ENCODE data around the gene BTNL9.

- 0 out of 3 replicates have a peak, but pooled peaks have one; percentile 28 for TF ChIP-seq CTCF (IDR thresholded peaks at IDR 0.05)
- TF ChIP-seq POLR2A (IDR thresholded peaks at IDR 0.05; ENCODE audit: low read length): no peak
- no peak for TF ChIP-seq USF2 (IDR thresholded peaks at IDR 0.05)
- TF ChIP-seq REST (IDR thresholded peaks at IDR 0.05): no peak
- TF ChIP-seq EP300 (IDR thresholded peaks at IDR 0.05): no peak
- no peak for TF ChIP-seq MYC (IDR thresholded peaks at IDR 0.05; ENCODE audit: borderline replicate concordance, low read length)
- TF ChIP-seq CHD2 (IDR thresholded peaks at IDR 0.05; ENCODE audit: low read length, partially characterized antibody): no peak
- no peak for TF ChIP-seq HMGXB4 (CRISPR knock-in tag; IDR thresholded peaks at IDR 0.05; ENCODE audit: borderline replicate concordance)
- TF ChIP-seq ZNF302 (CRISPR knock-in tag; IDR thresholded peaks at IDR 0.05): no peak
- TF ChIP-seq RCOR1 (IDR thresholded peaks at IDR 0.05; ENCODE audit: low read depth, low read length): no peak
- TF ChIP-seq RAD21 (conservative IDR thresholded peaks at IDR 0.05 in 1 of 2, IDR thresholded peaks at IDR 0.05 in 1 of 2): peak in 1 of 2 experiments; percentile 58; a peak in 2 of 5 replicates
- no peak for TF ChIP-seq MAX (IDR thresholded peaks at IDR 0.05)
- TF ChIP-seq CBX8 (IDR thresholded peaks at IDR 0.05): no peak
These were observed 48.2 kb downstream of the BTNL9 start for GRCh38 chr5:181088289-181088688.

Data from A549 (cell line).